HEK293 (cell line): ENCODE results near the gene AKAP1.

ENCODE experiments used
- CTCF ChIA-PET: fragments of 350-600 bp; formaldehyde crosslinking; extraction: SDS; loops from one replicate; lab custom pipeline; 2021; ENCODE audit warnings: antibody characterized with exemption; lab: Yijun Ruan, JAX
- POLR2A ChIA-PET: fragments of 300-600 bp; formaldehyde crosslinking; extraction: SDS; loops from one replicate; lab custom pipeline; 2020; ENCODE audit warnings: antibody characterized with exemption, inconsistent platforms; lab: Yijun Ruan, JAX
- H3K27ac ChIP-seq: fragments of 200-500 bp; sonication (Bioruptor generic); 2 replicates; pipeline ENCODE4 v1.5.1; 2014; ENCODE audit warnings: low read depth, low read length, control low read depth, inconsistent platforms; ENCODE audit errors: extremely low read depth
- H3K36me3 ChIP-seq, 2 experiments: fragments of 200-500 bp in 1 of 2; sonication (Bioruptor generic) in 1 of 2; 1 replicate in 1 of 2; 2 replicates in 1 of 2; pipeline ENCODE4 v1.5.1; 2014 to 2017; ENCODE audit warnings: inconsistent platforms in 2 of 2, low read length in 2 of 2; ENCODE audit not compliant: control insufficient read depth in 2 of 2, insufficient read depth in 1 of 2
- H3K4me1 ChIP-seq: fragments of 200-500 bp; sonication (Bioruptor generic); 2 replicates; pipeline ENCODE4 v1.5.1; 2014; ENCODE audit warnings: mild to moderate bottlenecking, low read length, inconsistent platforms; ENCODE audit not compliant: control insufficient read depth, insufficient read depth
- H3K4me3 ChIP-seq: 2 replicates; pipeline ENCODE4 v1.5.1; 2011; ENCODE audit warnings: low read depth, mild to moderate bottlenecking, control low read depth, low read length, moderate library complexity
- H3K9me3 ChIP-seq: fragments of 200-500 bp; sonication (Bioruptor generic); 2 replicates; pipeline ENCODE4 v1.5.1; 2014; ENCODE audit warnings: low read depth, low read length, inconsistent platforms; ENCODE audit not compliant: control insufficient read depth, insufficient read depth
- ATF2 ChIP-seq: fragments of 450-650 bp; formaldehyde crosslinking; IDR thresholded peaks from 2 replicates; pipeline ENCODE4 v1.5.1; 2016; ENCODE audit warnings: missing biosample characterization, missing genetic modification characterization, low read depth
- EGR2 ChIP-seq: fragments of 450-650 bp; formaldehyde crosslinking; IDR thresholded peaks from 2 replicates; pipeline ENCODE4 v1.5.1; 2016; ENCODE audit warnings: low read depth, missing biosample characterization, missing genetic modification characterization
- IKZF3 ChIP-seq: fragments of 450-650 bp; IDR thresholded peaks from 2 replicates; pipeline ENCODE4 v1.5.0; 2018; ENCODE audit warnings: missing biosample characterization, mild to moderate bottlenecking, missing genetic modification characterization, moderate library complexity
- KLF1 ChIP-seq: fragments of 450-650 bp; formaldehyde crosslinking; IDR thresholded peaks from 2 replicates; pipeline ENCODE4 v1.5.1; 2016; ENCODE audit warnings: missing biosample characterization, missing genetic modification characterization
- KLF8 ChIP-seq: fragments of 450-650 bp; formaldehyde crosslinking; IDR thresholded peaks from 2 replicates; pipeline ENCODE4 v1.5.1; 2016; ENCODE audit warnings: missing biosample characterization, missing genetic modification characterization
- OVOL3 ChIP-seq: fragments of 450-650 bp; formaldehyde crosslinking; IDR thresholded peaks from 2 replicates; pipeline ENCODE4 v1.5.1; 2016; ENCODE audit warnings: missing biosample characterization, missing genetic modification characterization
- PRDM1 ChIP-seq: fragments of 450-650 bp; formaldehyde crosslinking; IDR thresholded peaks from 2 replicates; pipeline ENCODE4; 2016; ENCODE audit warnings: missing biosample characterization, missing genetic modification characterization
- SP3 ChIP-seq: fragments of 450-650 bp; formaldehyde crosslinking; IDR thresholded peaks from 2 replicates; pipeline ENCODE4 v1.5.1; 2016; ENCODE audit warnings: missing biosample characterization, missing genetic modification characterization
- TCF7L2 ChIP-seq: IDR thresholded peaks from 2 replicates; pipeline ENCODE4 v1.6.1; 2011; ENCODE audit warnings: low read depth, mild to moderate bottlenecking, inconsistent platforms, low read length, moderate library complexity, borderline replicate concordance
- ZBTB17 ChIP-seq: fragments of 450-650 bp; formaldehyde crosslinking; IDR thresholded peaks from 2 replicates; pipeline ENCODE4 v1.5.1; 2016; ENCODE audit warnings: missing biosample characterization, missing genetic modification characterization
- ZBTB7A ChIP-seq: fragments of 450-650 bp; formaldehyde crosslinking; IDR thresholded peaks from 2 replicates; pipeline ENCODE4 v1.5.1; 2016; ENCODE audit warnings: low read depth, missing biosample characterization, missing genetic modification characterization
- ZBTB8A ChIP-seq: fragments of 450-650 bp; formaldehyde crosslinking; IDR thresholded peaks from 2 replicates; pipeline ENCODE4 v1.5.1; 2016; ENCODE audit warnings: missing biosample characterization, missing genetic modification characterization
- ZNF133 ChIP-seq: fragments of 450-650 bp; formaldehyde crosslinking; IDR thresholded peaks from 2 replicates; pipeline ENCODE4 v1.5.1; 2016; ENCODE audit warnings: missing biosample characterization, missing genetic modification characterization
- ZNF146 ChIP-seq: fragments of 450-650 bp; formaldehyde crosslinking; IDR thresholded peaks from 2 replicates; pipeline ENCODE4 v1.5.1; 2016; ENCODE audit warnings: missing biosample characterization, missing genetic modification characterization
- ZNF2 ChIP-seq: fragments of 450-650 bp; formaldehyde crosslinking; IDR thresholded peaks from 2 replicates; pipeline ENCODE4 v1.5.1; 2016; ENCODE audit warnings: missing biosample characterization, missing genetic modification characterization
- ZNF266 ChIP-seq: fragments of 450-650 bp; formaldehyde crosslinking; IDR thresholded peaks from 2 replicates; pipeline ENCODE4 v1.5.1; 2016; ENCODE audit warnings: missing biosample characterization, missing genetic modification characterization, low read depth
- ZNF280D ChIP-seq: fragments of 450-650 bp; formaldehyde crosslinking; IDR thresholded peaks from 2 replicates; pipeline ENCODE4 v1.5.1; 2016; ENCODE audit warnings: missing biosample characterization, missing genetic modification characterization
- ZNF302 ChIP-seq: fragments of 450-650 bp; formaldehyde crosslinking; IDR thresholded peaks from 2 replicates; pipeline ENCODE4 v1.5.1; 2016; ENCODE audit warnings: missing biosample characterization, missing genetic modification characterization, low read depth
- ZNF324 ChIP-seq: fragments of 450-650 bp; formaldehyde crosslinking; IDR thresholded peaks from 2 replicates; pipeline ENCODE4 v1.5.1; 2016; ENCODE audit warnings: missing biosample characterization, missing genetic modification characterization
- ZNF398 ChIP-seq: fragments of 450-650 bp; formaldehyde crosslinking; IDR thresholded peaks from 2 replicates; pipeline ENCODE4 v1.5.1; 2017; ENCODE audit warnings: missing biosample characterization, missing genetic modification characterization
- TF ChIP-seq, protein P1 (sequence below): fragments of 450-650 bp; formaldehyde crosslinking; IDR thresholded peaks from 2 replicates; pipeline ENCODE4 v1.5.1; 2016; ENCODE audit warnings: missing biosample characterization, missing genetic modification characterization
- TF ChIP-seq, protein P2 (sequence below): fragments of 450-650 bp; formaldehyde crosslinking; IDR thresholded peaks from 2 replicates; pipeline ENCODE4 v1.5.1; 2016; ENCODE audit warnings: missing biosample characterization, missing genetic modification characterization

Gene AKAP1

DNA sequence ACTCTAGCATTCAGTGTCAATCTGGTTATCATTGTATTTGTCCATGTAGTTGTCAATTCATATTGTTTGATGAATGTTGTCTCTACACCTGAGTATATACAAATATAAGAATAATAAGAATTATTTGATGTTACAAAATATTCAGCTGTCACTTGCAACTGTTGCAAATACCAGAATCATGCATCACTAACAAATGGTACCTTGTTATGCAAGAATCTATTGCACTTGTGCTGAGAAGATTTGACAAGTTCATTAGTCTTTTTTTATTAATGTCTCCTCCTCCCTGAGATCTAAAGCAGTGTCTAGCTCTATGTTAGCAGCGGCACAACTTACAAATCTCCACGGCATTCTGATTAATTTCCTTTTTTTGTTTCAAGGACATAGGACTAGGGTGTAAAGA, 22.2 kb upstream of the AKAP1 start (continued):
- TF ChIP-seq ZNF280D (tag by site-specific recombination): no peak
- no peak for TF ChIP-seq ATF2 (tag by site-specific recombination)
- TF ChIP-seq PRDM1: no peak

GRCh38 chr17:57067162-57067561, 17.9 kb upstream of the AKAP1 start:
- TF ChIP-seq ZBTB17 (tag by site-specific recombination) (no peak), KLF1 (no peak), ZNF266 (tag by site-specific recombination) (no peak), ZBTB8A (no peak), ZNF133 (tag by site-specific recombination) (no peak), SP3 (tag by site-specific recombination) (0 out of 2 replicates have a peak, but pooled peaks have one; percentile 17)
- TF ChIP-seq, protein P1, sequence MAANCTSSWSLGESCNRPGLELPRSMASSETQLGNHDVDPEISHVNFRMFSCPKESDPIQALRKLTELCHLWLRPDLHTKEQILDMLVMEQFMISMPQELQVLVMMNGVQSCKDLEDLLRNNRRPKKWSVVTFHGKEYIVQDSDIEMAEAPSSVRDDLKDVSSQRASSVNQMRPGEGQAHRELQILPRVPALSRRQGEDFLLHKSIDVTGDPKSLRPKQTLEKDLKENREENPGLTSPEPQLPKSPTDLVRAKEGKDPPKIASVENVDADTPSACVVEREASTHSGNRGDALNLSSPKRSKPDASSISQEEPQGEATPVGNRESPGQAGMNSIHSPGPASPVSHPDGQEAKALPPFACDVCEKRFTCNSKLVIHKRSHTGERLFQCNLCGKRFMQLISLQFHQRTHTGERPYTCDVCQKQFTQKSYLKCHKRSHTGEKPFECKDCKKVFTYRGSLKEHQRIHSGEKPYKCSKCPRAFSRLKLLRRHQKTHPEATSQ (tag by site-specific recombination): no peak
- Histone ChIP-seq H3K36me3 (no peaks in the 10 kb centered on the region), H3K4me1 (no peaks in the 10 kb centered on the region), H3K27ac (no peak overlapping the region), H3K9me3 (no peaks in the 10 kb centered on the region), H3K4me3 (no peak overlapping the region)
- CTCF ChIA-PET: interaction anchor here (1.1 kb wide), 1 partner anchor 41 kb away, joined by 3 read pairs; no protein-coding TSS in a partner anchor
- POLR2A ChIA-PET: no interaction called here

- ChIA-PET CTCF (interaction anchor here (1.1 kb wide), 1 partner anchor 40 kb away, joined by 3 read pairs; no protein-coding TSS in a partner anchor), POLR2A (no interaction called here)
- Histone ChIP-seq H3K9me3 (no peaks in the 10 kb centered on the region), H3K36me3 (no peaks in the 10 kb centered on the region), H3K4me3 (no peak overlapping the region), H3K4me1 (no peaks in the 10 kb centered on the region), H3K27ac (no peak overlapping the region)
- no peak for TF ChIP-seq KLF8 (tag by site-specific recombination)
- TF ChIP-seq ZNF133 (tag by site-specific recombination): peak; percentile 52
These were observed 17.3 kb upstream of the AKAP1 start for GRCh38 chr17:57067781-57068180.

GRCh38 chr17:57068222-57068658, 16.8 kb upstream of the AKAP1 start:
- H3K36me3 ChIP-seq: no peaks in the 10 kb centered on the region
- H3K4me1 ChIP-seq: no peaks in the 10 kb centered on the region
- H3K4me3 ChIP-seq: no peak overlapping the region
- CTCF ChIA-PET: interaction anchor here (0.6 to 1.1 kb wide), 2 partner anchors 40 to 41 kb away, joined by 3 read pairs; no protein-coding TSS in a partner anchor
- H3K9me3 ChIP-seq: no peaks in the 10 kb centered on the region
- no peak overlapping the region for H3K27ac ChIP-seq
- POLR2A ChIA-PET: interaction anchor here (0.6 to 0.7 kb wide), 2 partner anchors 18 to 700 kb away, joined by 3 read pairs; no protein-coding TSS in a partner anchor
- no peak for TF ChIP-seq ZNF146 (tag by site-specific recombination)
- no peak for TF ChIP-seq ZNF266 (tag by site-specific recombination)
- TF ChIP-seq ZNF2 (tag by site-specific recombination): no peak
- no peak for TF ChIP-seq ZNF324
- no peak for TF ChIP-seq ZNF302
- no peak for TF ChIP-seq TCF7L2
- TF ChIP-seq EGR2: no peak
- no peak for TF ChIP-seq ZNF398 (tag by site-specific recombination)
- no peak for TF ChIP-seq OVOL3 (tag by site-specific recombination)
- TF ChIP-seq, protein P2, sequence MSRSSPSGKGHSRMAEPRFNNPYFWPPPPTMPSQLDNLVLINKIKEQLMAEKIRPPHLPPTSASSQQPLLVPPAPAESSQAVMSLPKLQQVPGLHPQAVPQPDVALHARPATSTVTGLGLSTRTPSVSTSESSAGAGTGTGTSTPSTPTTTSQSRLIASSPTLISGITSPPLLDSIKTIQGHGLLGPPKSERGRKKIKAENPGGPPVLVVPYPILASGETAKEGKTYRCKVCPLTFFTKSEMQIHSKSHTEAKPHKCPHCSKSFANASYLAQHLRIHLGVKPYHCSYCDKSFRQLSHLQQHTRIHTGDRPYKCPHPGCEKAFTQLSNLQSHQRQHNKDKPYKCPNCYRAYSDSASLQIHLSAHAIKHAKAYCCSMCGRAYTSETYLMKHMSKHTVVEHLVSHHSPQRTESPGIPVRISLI (tag by site-specific recombination): peak; percentile 80
- no peak for TF ChIP-seq IKZF3 (tag by site-specific recombination)
- no peak for TF ChIP-seq ZBTB7A (tag by site-specific recombination)
